ENCODE results near the gene F2R. TPM values are rescaled to one million over a fixed set of nuclear protein-coding genes. Genes with fewer than 3 reads are reported as not detected.
"Not testable (repeated sequence)": the region's sequence is repeated elsewhere in the genome, so short reads cannot be mapped to it uniquely, and the experiment has no call there.

F2R gene
- 1 to 10 TPM; 7.5 to 7.9 TPM for total RNA-seq

- peaks cover 25% of the 10 kb centered on the region for H3K27me3 Mint-ChIP-seq (ENCODE audit: low read depth)
- ATAC-seq (peak; percentile 78), DNase-seq (peak; percentile 67)
- POLR2A ChIA-PET = no interaction called here
- H3K4me1 Mint-ChIP-seq (ENCODE audit: low read depth) = peaks cover 49% of the 10 kb centered on the region
- CTCF ChIA-PET = interaction anchor here (0.6 to 4.6 kb wide), 8 partner anchors 12 to 110 kb away, joined by 3 to 36 read pairs (median 5); no protein-coding TSS in a partner anchor
- peak within 1 kb of the TSS; percentile 79 for H3K4me3 Mint-ChIP-seq
- no peaks in the 10 kb centered on the region for H3K9me3 Mint-ChIP-seq (ENCODE audit: insufficient read depth)
- peaks cover 10% of the 10 kb centered on the region for H3K36me3 Mint-ChIP-seq (ENCODE audit: low read depth)
- peak within 1 kb of the TSS; percentile 81 for H3K27ac Mint-ChIP-seq
Observed at GRCh38 chr5:76715736-76716455, at the start of gene F2R. Gene F2R, plus strand, starts transcription at chr5:76716126. Its CDS starts 182 bp downstream, at chr5:76716308.

- ChIA-PET CTCF (interaction anchor here (1.5 to 2.1 kb wide), 2 partner anchors 66 to 107 kb away, joined by 4 to 9 read pairs; no protein-coding TSS in a partner anchor), POLR2A (no interaction called here)
- no peak overlapping the region for H3K27ac Mint-ChIP-seq
- ATAC-seq = no peak
- H3K4me1 Mint-ChIP-seq (ENCODE audit: low read depth) = no peaks in the 10 kb centered on the region
- peaks cover 52% of the 10 kb centered on the region for H3K36me3 Mint-ChIP-seq (ENCODE audit: low read depth)
- no peak overlapping the region for H3K4me3 Mint-ChIP-seq
- no peak for DNase-seq
- no peaks in the 10 kb centered on the region for H3K27me3 Mint-ChIP-seq (ENCODE audit: low read depth)
- no peaks in the 10 kb centered on the region for H3K9me3 Mint-ChIP-seq (ENCODE audit: insufficient read depth)
Observed at GRCh38 chr5:76667495-76667894, 48.4 kb upstream of the F2R start.

GRCh38 chr5:76669245-76669644 is 46.7 kb upstream of the F2R start:
- peaks cover 58% of the 10 kb centered on the region for H3K36me3 Mint-ChIP-seq (ENCODE audit: low read depth)

GRCh38 chr5:76670508-76670907 is 45.4 kb upstream of the F2R start:
- H3K9me3 Mint-ChIP-seq (ENCODE audit: insufficient read depth) = no peaks in the 10 kb centered on the region
- H3K4me1 Mint-ChIP-seq (ENCODE audit: low read depth) = no peaks in the 10 kb centered on the region
- peaks cover 58% of the 10 kb centered on the region for H3K36me3 Mint-ChIP-seq (ENCODE audit: low read depth)
- ChIA-PET POLR2A (no interaction called here), CTCF (interaction anchor here (0.5 to 2.0 kb wide), 2 partner anchors 10 to 104 kb away, joined by 3 to 11 read pairs; no protein-coding TSS in a partner anchor)
- DNase-seq (no peak), ATAC-seq (no peak)
- H3K4me3 Mint-ChIP-seq = no peak overlapping the region
- H3K27ac Mint-ChIP-seq = no peak overlapping the region
- H3K27me3 Mint-ChIP-seq (ENCODE audit: low read depth) = no peaks in the 10 kb centered on the region

More at GRCh38 chr5:76669245-76669644, 46.7 kb upstream of the F2R start:
- Mint-ChIP-seq H3K27me3 (ENCODE audit: low read depth) (no peaks in the 10 kb centered on the region), H3K4me1 (ENCODE audit: low read depth) (no peaks in the 10 kb centered on the region), H3K9me3 (ENCODE audit: insufficient read depth) (no peaks in the 10 kb centered on the region), H3K4me3 (no peak overlapping the region), H3K27ac (no peak overlapping the region)
- ChIA-PET CTCF (interaction anchor here (1.2 to 2.0 kb wide), 2 partner anchors 47 to 105 kb away, joined by 3 to 11 read pairs; no protein-coding TSS in a partner anchor), POLR2A (no interaction called here)
- ATAC-seq = no peak
- no peak for DNase-seq

GRCh38 chr5:76672242-76672641 is 43.7 kb upstream of the F2R start:
- ChIA-PET POLR2A (no interaction called here), CTCF (interaction anchor here (1.0 kb wide), 1 partner anchor 102 kb away, joined by 3 read pairs; no protein-coding TSS in a partner anchor)
- no peak overlapping the region for H3K4me3 Mint-ChIP-seq
- DNase-seq (no peak), ATAC-seq (no peak)
- no peak overlapping the region for H3K27ac Mint-ChIP-seq
- no peaks in the 10 kb centered on the region for H3K4me1 Mint-ChIP-seq (ENCODE audit: low read depth)
- peaks cover 64% of the 10 kb centered on the region for H3K36me3 Mint-ChIP-seq (ENCODE audit: low read depth)
- H3K27me3 Mint-ChIP-seq (ENCODE audit: low read depth) = no peaks in the 10 kb centered on the region
- H3K9me3 Mint-ChIP-seq (ENCODE audit: insufficient read depth) = no peaks in the 10 kb centered on the region

GRCh38 chr5:76673125-76673524 is 42.8 kb upstream of the F2R start:
- Mint-ChIP-seq H3K27ac (no peak overlapping the region), H3K27me3 (ENCODE audit: low read depth) (no peaks in the 10 kb centered on the region), H3K4me1 (ENCODE audit: low read depth) (no peaks in the 10 kb centered on the region), H3K4me3 (no peak overlapping the region), H3K36me3 (ENCODE audit: low read depth) (peaks cover 66% of the 10 kb centered on the region), H3K9me3 (ENCODE audit: insufficient read depth) (no peaks in the 10 kb centered on the region)
- ChIA-PET CTCF (interaction anchor here (1.2 to 1.7 kb wide), 3 partner anchors 11 to 101 kb away, joined by 4 to 8 read pairs (median 4); no protein-coding TSS in a partner anchor), POLR2A (no interaction called here)
- DNase-seq = no peak
- ATAC-seq = no peak

GRCh38 chr5:76674330-76675066 is 41.4 kb upstream of the F2R start:
- H3K4me3 Mint-ChIP-seq = no peak overlapping the region
- DNase-seq (no peak), ATAC-seq (no peak)
- H3K9me3 Mint-ChIP-seq (ENCODE audit: insufficient read depth) = no peaks in the 10 kb centered on the region
- H3K27me3 Mint-ChIP-seq (ENCODE audit: low read depth) = no peaks in the 10 kb centered on the region
- no peak overlapping the region for H3K27ac Mint-ChIP-seq
- peaks cover 69% of the 10 kb centered on the region for H3K36me3 Mint-ChIP-seq (ENCODE audit: low read depth)
- CTCF ChIA-PET = interaction anchor here (0.7 to 1.7 kb wide), 4 partner anchors 10 to 100 kb away, joined by 3 to 8 read pairs (median 4); no protein-coding TSS in a partner anchor
- H3K4me1 Mint-ChIP-seq (ENCODE audit: low read depth) = no peaks in the 10 kb centered on the region
- POLR2A ChIA-PET = no interaction called here

- no peak overlapping the region for H3K27ac Mint-ChIP-seq
- H3K9me3 Mint-ChIP-seq (ENCODE audit: insufficient read depth) = no peaks in the 10 kb centered on the region
- DNase-seq = no peak
- H3K4me1 Mint-ChIP-seq (ENCODE audit: low read depth) = no peaks in the 10 kb centered on the region
- peaks cover 70% of the 10 kb centered on the region for H3K36me3 Mint-ChIP-seq (ENCODE audit: low read depth)
- H3K27me3 Mint-ChIP-seq (ENCODE audit: low read depth) = no peaks in the 10 kb centered on the region
- no peak for ATAC-seq
- CTCF ChIA-PET = no interaction called here
- POLR2A ChIA-PET = no interaction called here
- no peak overlapping the region for H3K4me3 Mint-ChIP-seq
Observed at GRCh38 chr5:76675364-76675763, 40.6 kb upstream of the F2R start.

GRCh38 chr5:76677849-76678472 is 38.0 kb upstream of the F2R start:
- ATAC-seq = no peak
- Mint-ChIP-seq H3K27me3 (ENCODE audit: low read depth) (no peaks in the 10 kb centered on the region), H3K36me3 (ENCODE audit: low read depth) (peaks cover 59% of the 10 kb centered on the region), H3K27ac (no peak overlapping the region), H3K9me3 (ENCODE audit: insufficient read depth) (no peaks in the 10 kb centered on the region), H3K4me3 (no peak overlapping the region), H3K4me1 (ENCODE audit: low read depth) (peaks cover 2% of the 10 kb centered on the region)
- ChIA-PET CTCF (interaction anchor here (2.3 kb wide), 1 partner anchor 97 kb away, joined by 7 read pairs; no protein-coding TSS in a partner anchor), POLR2A (no interaction called here)
- no peak for DNase-seq

- no peak for DNase-seq
- ATAC-seq = no peak
- H3K27me3 Mint-ChIP-seq (ENCODE audit: low read depth) = no peaks in the 10 kb centered on the region
- no peak overlapping the region for H3K27ac Mint-ChIP-seq
- CTCF ChIA-PET = no interaction called here
- H3K36me3 Mint-ChIP-seq (ENCODE audit: low read depth) = peaks cover 56% of the 10 kb centered on the region
- no peaks in the 10 kb centered on the region for H3K9me3 Mint-ChIP-seq (ENCODE audit: insufficient read depth)
- no peak overlapping the region for H3K4me3 Mint-ChIP-seq
- peaks cover 2% of the 10 kb centered on the region for H3K4me1 Mint-ChIP-seq (ENCODE audit: low read depth)
- POLR2A ChIA-PET = no interaction called here
Observed at GRCh38 chr5:76679231-76679630, 36.7 kb upstream of the F2R start.

GRCh38 chr5:76680826-76681225 is 35.1 kb upstream of the F2R start:
- H3K36me3 Mint-ChIP-seq (ENCODE audit: low read depth) = peaks cover 58% of the 10 kb centered on the region
- CTCF ChIA-PET = interaction anchor here (1.1 kb wide), 1 partner anchor 94 kb away, joined by 5 read pairs; no protein-coding TSS in a partner anchor
- POLR2A ChIA-PET; ATAC-seq; DNase-seq; H3K4me1 Mint-ChIP-seq (ENCODE audit: low read depth); H3K9me3 Mint-ChIP-seq (ENCODE audit: insufficient read depth); H3K27me3 Mint-ChIP-seq (ENCODE audit: low read depth); H3K4me3 Mint-ChIP-seq; H3K27ac Mint-ChIP-seq: not testable (repeated sequence)

All from activated CD8-positive, alpha-beta T cell treated with anti-CD3 and anti-CD28 coated beads, Interleukin-2, amount 10 ng/mL, durations not matched to agents 7 days and 5 days (primary cell).